ENCODE data around the gene ABCC5.

Gene ABCC5

GRCh38 chr3:183904833-183905780 lies 112.6 kb downstream of the ABCC5 start:
- TF ChIP-seq, protein P1, sequence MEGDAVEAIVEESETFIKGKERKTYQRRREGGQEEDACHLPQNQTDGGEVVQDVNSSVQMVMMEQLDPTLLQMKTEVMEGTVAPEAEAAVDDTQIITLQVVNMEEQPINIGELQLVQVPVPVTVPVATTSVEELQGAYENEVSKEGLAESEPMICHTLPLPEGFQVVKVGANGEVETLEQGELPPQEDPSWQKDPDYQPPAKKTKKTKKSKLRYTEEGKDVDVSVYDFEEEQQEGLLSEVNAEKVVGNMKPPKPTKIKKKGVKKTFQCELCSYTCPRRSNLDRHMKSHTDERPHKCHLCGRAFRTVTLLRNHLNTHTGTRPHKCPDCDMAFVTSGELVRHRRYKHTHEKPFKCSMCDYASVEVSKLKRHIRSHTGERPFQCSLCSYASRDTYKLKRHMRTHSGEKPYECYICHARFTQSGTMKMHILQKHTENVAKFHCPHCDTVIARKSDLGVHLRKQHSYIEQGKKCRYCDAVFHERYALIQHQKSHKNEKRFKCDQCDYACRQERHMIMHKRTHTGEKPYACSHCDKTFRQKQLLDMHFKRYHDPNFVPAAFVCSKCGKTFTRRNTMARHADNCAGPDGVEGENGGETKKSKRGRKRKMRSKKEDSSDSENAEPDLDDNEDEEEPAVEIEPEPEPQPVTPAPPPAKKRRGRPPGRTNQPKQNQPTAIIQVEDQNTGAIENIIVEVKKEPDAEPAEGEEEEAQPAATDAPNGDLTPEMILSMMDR (conservative IDR thresholded peaks at IDR 0.05), result no peak
- TF ChIP-seq ZFX (IDR thresholded peaks at IDR 0.05), result no peak
- no peak overlapping the region for H3K27ac ChIP-seq

GRCh38 chr3:183898028-183898431 lies 119.7 kb downstream of the ABCC5 start:
- TF ChIP-seq, protein P1 (conservative IDR thresholded peaks at IDR 0.05), result no peak; the same call in none of the 2 replicates
- no peak for TF ChIP-seq ZFX (IDR thresholded peaks at IDR 0.05)
- H3K27ac ChIP-seq, result no peak overlapping the region

DNA sequence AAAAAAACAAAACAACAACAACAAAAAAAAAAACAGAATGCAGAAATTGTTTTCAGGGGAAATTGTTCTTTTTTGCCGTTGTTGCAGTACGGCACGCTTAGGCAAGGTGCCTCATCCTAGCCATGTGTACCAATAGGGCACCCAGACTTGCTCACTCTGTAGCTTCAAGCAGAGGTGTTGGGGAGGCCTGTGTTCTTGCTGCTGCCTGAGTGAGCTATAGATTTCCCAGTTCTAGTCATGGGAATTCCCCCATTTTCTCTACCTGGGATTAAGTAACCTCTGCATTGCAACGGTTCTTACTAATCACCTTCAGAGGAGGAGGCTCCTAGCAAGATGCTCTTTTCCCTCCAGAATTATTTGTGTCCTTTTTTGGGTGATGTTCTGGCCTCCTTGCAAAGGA lies 120.1 kb downstream of the ABCC5 start:
- TF ChIP-seq, protein P1 (conservative IDR thresholded peaks at IDR 0.05), result no peak
- TF ChIP-seq ZFX (IDR thresholded peaks at IDR 0.05), result no peak
- no peak overlapping the region for H3K27ac ChIP-seq

DNA sequence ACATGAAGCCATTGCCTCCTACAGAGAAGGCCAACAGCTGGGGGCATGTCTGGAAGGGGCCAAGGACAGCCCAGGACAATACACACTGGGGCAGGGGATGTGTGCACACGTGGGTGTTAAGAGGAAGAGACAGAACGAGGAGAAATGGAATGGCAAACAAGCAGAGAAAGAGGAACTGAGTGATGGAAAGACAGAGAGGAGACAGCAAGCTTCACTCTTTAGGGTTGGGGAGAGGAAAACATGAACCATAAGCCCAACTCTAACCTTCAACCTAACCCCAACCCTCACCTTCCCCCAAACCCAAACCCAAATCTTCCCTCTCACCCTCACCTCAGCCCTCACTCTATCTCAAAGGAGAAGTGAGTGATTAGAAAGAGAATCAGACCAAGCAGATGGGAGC lies 121.1 kb downstream of the ABCC5 start:
- TF ChIP-seq, protein P1 (conservative IDR thresholded peaks at IDR 0.05), result no peak
- TF ChIP-seq ZFX (IDR thresholded peaks at IDR 0.05), result no peak
- no peak overlapping the region for H3K27ac ChIP-seq

- no peak overlapping the region for H3K27ac ChIP-seq
- no peak for TF ChIP-seq ZFX (IDR thresholded peaks at IDR 0.05)
- TF ChIP-seq, protein P1 (conservative IDR thresholded peaks at IDR 0.05), result no peak
Observed at GRCh38 chr3:183896184-183896583, 121.5 kb downstream of the ABCC5 start.

DNA sequence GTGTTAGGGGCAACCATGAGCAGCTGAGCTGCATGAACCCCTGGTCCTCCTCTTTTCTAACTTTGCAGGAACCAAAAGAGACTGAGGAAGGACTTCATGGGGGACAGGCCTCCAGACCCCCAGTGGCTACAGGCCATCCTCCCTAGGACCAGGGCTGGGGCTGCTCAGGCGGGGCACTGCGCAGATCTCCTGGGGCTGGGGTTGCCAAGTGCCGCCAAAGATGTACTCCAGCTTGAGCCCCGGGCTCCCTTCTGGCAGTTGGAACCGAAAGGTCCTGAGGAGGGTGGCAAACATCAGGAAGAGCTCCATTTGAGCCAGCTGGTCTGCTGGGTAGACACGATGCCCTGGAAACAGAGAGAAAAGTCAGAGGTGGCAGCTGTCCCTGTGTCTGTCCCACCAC lies 121.9 kb downstream of the ABCC5 start:
- TF ChIP-seq, protein P1 (conservative IDR thresholded peaks at IDR 0.05), result no peak
- TF ChIP-seq ZFX (IDR thresholded peaks at IDR 0.05), result no peak

GRCh38 chr3:183895296-183895695 lies 122.4 kb downstream of the ABCC5 start:
- no peak overlapping the region for H3K27ac ChIP-seq
- TF ChIP-seq ZFX (IDR thresholded peaks at IDR 0.05), result no peak
- TF ChIP-seq, protein P1 (conservative IDR thresholded peaks at IDR 0.05), result peak; percentile 95

More for the DNA sequence above, 121.9 kb downstream of the ABCC5 start:
- H3K27ac ChIP-seq, result no peak overlapping the region
